OCI-LY7 (cell line): ENCODE data around the gene MLST8. TPM values are rescaled to one million over a fixed set of nuclear protein-coding genes. Genes with fewer than 3 reads are reported as not detected.

Source experiments
- BruUV-seq: library from RNA; stranded (reverse); fragments of 400-500 nt; replicated peaks from 2 replicates; lab custom pipeline; 2021; lab: Mats Ljungman, UMichigan
- CTCF ChIA-PET: fragments of 300-600 bp; sonication (Branson Sonifier 250); formaldehyde crosslinking; loops from one replicate; lab custom pipeline; 2022; ENCODE audit warnings: antibody characterized with exemption; ENCODE audit not compliant: unreplicated experiment; lab: Charles Lee
- POLR2A ChIA-PET: fragments of 300-600 bp; sonication (Branson Sonifier 250); formaldehyde crosslinking; loops from one replicate; lab custom pipeline; 2022; ENCODE audit warnings: antibody characterized with exemption; lab: Charles Lee
- DNase-seq: peaks from one replicate; pipeline ENCODE4 v3.0.0-alpha.2; 2015; ENCODE audit warnings: low spot score
- H2AFZ ChIP-seq: fragments of 200-600 bp; sonication (generic), shearing (Covaris generic); 2 replicates; pipeline ENCODE4 v1.6.1; 2014; ENCODE audit warnings: mild to moderate bottlenecking, antibody characterized with exemption, low read length, moderate library complexity
- H3K27ac ChIP-seq: fragments of 200-600 bp; sonication (generic); 2 replicates; pipeline ENCODE4 v1.5.1; 2014; ENCODE audit warnings: mixed run types, low read depth, mild to moderate bottlenecking, moderate library complexity, low read length, inconsistent platforms; ENCODE audit not compliant: poor library complexity, severe bottlenecking
- H3K36me3 ChIP-seq: fragments of 200-600 bp; sonication (generic); 2 replicates; pipeline ENCODE4 v1.6.1; 2014; ENCODE audit warnings: mild to moderate bottlenecking, antibody characterized with exemption, low read length, moderate library complexity, mixed read lengths; ENCODE audit not compliant: insufficient read depth
- H3K4me1 ChIP-seq: fragments of 200-600 bp; sonication (generic); 2 replicates; pipeline ENCODE4 v1.5.1; 2014; ENCODE audit warnings: mild to moderate bottlenecking, low read length; ENCODE audit not compliant: insufficient read depth, poor library complexity, severe bottlenecking
- H3K4me2 ChIP-seq: fragments of 200-600 bp; sonication (generic); 2 replicates; pipeline ENCODE4 v1.6.1; 2014; ENCODE audit warnings: mild to moderate bottlenecking, low read length
- H3K4me3 ChIP-seq: fragments of 200-600 bp; sonication (generic); 2 replicates; pipeline ENCODE4 v1.5.1; 2014; ENCODE audit warnings: mild to moderate bottlenecking, low read depth, low read length; ENCODE audit not compliant: poor library complexity, severe bottlenecking
- H3K79me2 ChIP-seq: fragments of 200-600 bp; sonication (generic); 2 replicates; pipeline ENCODE4 v1.6.1; 2016; ENCODE audit warnings: low read depth, mild to moderate bottlenecking, low read length, moderate library complexity, mixed read lengths; ENCODE audit not compliant: insufficient read depth
- H3K9me2 ChIP-seq: fragments of 200-600 bp; sonication (generic); 2 replicates; pipeline ENCODE4 v1.6.1; 2016; ENCODE audit warnings: mild to moderate bottlenecking, low read length, mixed read lengths; ENCODE audit not compliant: insufficient read depth
- H3K9me3 ChIP-seq: fragments of 200-600 bp; sonication (generic); 2 replicates; pipeline ENCODE4 v1.6.1; 2014; ENCODE audit warnings: mild to moderate bottlenecking, mixed run types, low read length, mixed read lengths
- H4K20me1 ChIP-seq: fragments of 200-600 bp; sonication (generic); 2 replicates; pipeline ENCODE4 v1.6.1; 2014; ENCODE audit warnings: mild to moderate bottlenecking, antibody characterized with exemption, low read length, moderate library complexity, mixed read lengths; ENCODE audit not compliant: insufficient read depth
- EZH2phosphoT487 ChIP-seq: fragments of 200-600 bp; sonication (generic); IDR thresholded peaks from 2 replicates; pipeline ENCODE4 v1.6.1; 2018; ENCODE audit warnings: low read depth, borderline replicate concordance, mild to moderate bottlenecking, mixed run types, antibody characterized with exemption, low read length, moderate library complexity, mixed read lengths
- intact Hi-C: fragments of 100-400 bp; cut with micrococcal nuclease; formaldehyde crosslinking; loops from one replicate; pipeline ENCODE4 v1.10.0; 2022; ENCODE audit not compliant: unreplicated experiment
- total RNA-seq, 2 experiments: library from RNA; depleted of rRNA in 1 of 2; stranded (reverse); fragments of >200 nt in 1 of 2; shearing (Covaris generic) in 1 of 2; gene quantifications; 2 replicates each; pipeline ENCODE4 v1.2.3, GENCODE V29; 2014 to 2022
- TF ChIP-seq, protein P1 (sequence below): fragments of 200-600 bp; sonication (generic); conservative IDR thresholded peaks from 2 replicates; pipeline ENCODE4 v1.5.1; 2014; ENCODE audit warnings: mild to moderate bottlenecking, antibody characterized with exemption, low read length, moderate library complexity, mixed read lengths

MLST8 gene
- total RNA-seq, 2 experiments from 2014 or later, result 65.4 to 71.3 TPM

DNA sequence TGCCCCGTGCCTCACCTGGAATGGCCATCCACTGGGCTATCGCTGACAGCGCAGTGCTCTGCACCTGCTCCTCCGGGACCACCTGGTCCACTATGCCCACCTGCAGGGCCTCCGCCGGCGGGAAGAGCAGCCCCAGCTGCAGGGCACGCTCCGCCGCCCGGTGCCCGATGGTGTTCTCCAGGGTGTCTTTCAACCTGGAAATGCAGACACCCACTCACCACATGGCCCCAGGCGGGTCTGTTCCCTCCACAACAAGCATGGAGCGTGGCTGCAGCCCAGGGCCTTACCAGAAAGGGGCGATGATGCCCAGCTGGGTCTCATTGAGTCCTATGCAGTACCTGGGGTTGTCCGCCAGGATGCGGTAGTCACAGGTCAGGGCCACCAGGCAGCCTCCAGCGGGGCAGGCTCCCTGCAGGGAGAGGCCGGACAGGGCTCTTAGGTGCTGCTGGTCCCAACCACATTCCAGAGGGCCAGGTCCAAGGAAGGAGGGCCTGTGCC is 37.8 kb downstream of the MLST8 start:
- Histone ChIP-seq H3K4me3 (no peak overlapping the region), H3K79me2 (no peaks in the 10 kb centered on the region), H3K4me2 (no peak overlapping the region), H3K9me2 (no peaks in the 10 kb centered on the region), H3K9me3 (no peaks in the 10 kb centered on the region), H3K4me1 (no peaks in the 10 kb centered on the region), H3K27ac (no peak overlapping the region), H3K36me3 (peaks cover 74% of the 10 kb centered on the region), H2AFZ (no peak overlapping the region), H4K20me1 (no peaks in the 10 kb centered on the region)
- intact Hi-C loops, result no loop called here
- ChIA-PET POLR2A (no interaction called here), CTCF (no interaction called here)
- no peak for TF ChIP-seq EZH2phosphoT487
- TF ChIP-seq, protein P1, sequence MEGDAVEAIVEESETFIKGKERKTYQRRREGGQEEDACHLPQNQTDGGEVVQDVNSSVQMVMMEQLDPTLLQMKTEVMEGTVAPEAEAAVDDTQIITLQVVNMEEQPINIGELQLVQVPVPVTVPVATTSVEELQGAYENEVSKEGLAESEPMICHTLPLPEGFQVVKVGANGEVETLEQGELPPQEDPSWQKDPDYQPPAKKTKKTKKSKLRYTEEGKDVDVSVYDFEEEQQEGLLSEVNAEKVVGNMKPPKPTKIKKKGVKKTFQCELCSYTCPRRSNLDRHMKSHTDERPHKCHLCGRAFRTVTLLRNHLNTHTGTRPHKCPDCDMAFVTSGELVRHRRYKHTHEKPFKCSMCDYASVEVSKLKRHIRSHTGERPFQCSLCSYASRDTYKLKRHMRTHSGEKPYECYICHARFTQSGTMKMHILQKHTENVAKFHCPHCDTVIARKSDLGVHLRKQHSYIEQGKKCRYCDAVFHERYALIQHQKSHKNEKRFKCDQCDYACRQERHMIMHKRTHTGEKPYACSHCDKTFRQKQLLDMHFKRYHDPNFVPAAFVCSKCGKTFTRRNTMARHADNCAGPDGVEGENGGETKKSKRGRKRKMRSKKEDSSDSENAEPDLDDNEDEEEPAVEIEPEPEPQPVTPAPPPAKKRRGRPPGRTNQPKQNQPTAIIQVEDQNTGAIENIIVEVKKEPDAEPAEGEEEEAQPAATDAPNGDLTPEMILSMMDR, result no peak
- BruUV-seq, result no TSS peak
- DNase-seq, result no peak

DNA sequence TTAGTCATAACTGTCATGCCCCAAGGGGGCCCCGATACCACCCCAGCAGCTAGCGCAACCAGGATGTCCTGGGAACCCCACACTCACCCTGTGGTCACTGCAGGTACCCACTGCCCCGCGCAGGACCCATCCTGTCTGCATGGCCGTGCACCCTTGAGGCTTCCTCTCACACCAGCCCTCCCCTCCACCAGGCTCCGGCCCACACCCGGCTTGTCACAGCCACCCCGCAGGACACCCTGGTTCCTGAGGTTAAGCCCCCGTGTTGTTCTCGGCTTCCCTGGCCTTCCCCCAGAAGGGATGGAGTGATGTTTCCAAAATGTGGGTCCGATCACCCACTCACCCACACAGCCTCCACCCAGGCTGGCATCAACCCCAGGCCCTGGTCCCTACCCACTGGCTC is 38.5 kb downstream of the MLST8 start:
- H3K9me2 ChIP-seq, result no peaks in the 10 kb centered on the region
- no peak for TF ChIP-seq EZH2phosphoT487
- TF ChIP-seq, protein P1, result no peak
- ChIA-PET CTCF (no interaction called here), POLR2A (no interaction called here)
- H3K36me3 ChIP-seq, result peaks cover 72% of the 10 kb centered on the region
- no peaks in the 10 kb centered on the region for H3K9me3 ChIP-seq
- H3K79me2 ChIP-seq, result no peaks in the 10 kb centered on the region; the same call in 1 of the 2 replicates
- H3K4me2 ChIP-seq, result no peak overlapping the region
- H4K20me1 ChIP-seq, result no peaks in the 10 kb centered on the region
- BruUV-seq, result no TSS peak
- no peak overlapping the region for H3K4me3 ChIP-seq
- no peak overlapping the region for H2AFZ ChIP-seq
- no peak overlapping the region for H3K27ac ChIP-seq
- H3K4me1 ChIP-seq, result no peaks in the 10 kb centered on the region
- intact Hi-C loops, result no loop called here
- DNase-seq, result no peak

DNA sequence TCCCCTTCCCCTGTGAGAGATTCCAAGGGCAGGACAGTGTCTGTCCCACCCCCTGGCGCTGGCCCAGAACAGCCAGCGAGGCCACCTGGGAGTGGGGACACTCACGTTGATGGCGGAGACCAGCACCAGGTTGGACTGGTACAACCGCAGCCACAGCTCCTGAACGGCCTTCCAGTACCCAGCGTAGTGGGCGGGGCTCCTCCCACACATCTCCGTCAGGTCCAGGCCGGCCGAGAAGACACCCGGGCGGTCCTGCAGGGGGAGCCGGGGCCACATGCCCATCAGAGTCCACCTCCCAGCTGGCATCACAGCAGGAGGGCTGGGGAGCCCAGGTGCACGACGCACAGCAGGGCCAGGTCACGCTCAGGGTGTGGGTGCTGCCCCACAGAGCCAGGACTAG is 39.0 kb downstream of the MLST8 start:
- H3K9me3 ChIP-seq, result no peaks in the 10 kb centered on the region
- H3K4me3 ChIP-seq, result no peak overlapping the region
- H3K4me1 ChIP-seq, result no peaks in the 10 kb centered on the region
- ChIA-PET POLR2A (no interaction called here), CTCF (no interaction called here)
- no peak overlapping the region for H2AFZ ChIP-seq
- no TSS peak for BruUV-seq
- intact Hi-C loops, result no loop called here
- H3K9me2 ChIP-seq, result no peaks in the 10 kb centered on the region
- no peak overlapping the region for H3K27ac ChIP-seq
- DNase-seq, result no peak
- H3K4me2 ChIP-seq, result no peak overlapping the region
- H3K79me2 ChIP-seq, result peaks cover 3% of the 10 kb centered on the region
- H4K20me1 ChIP-seq, result no peaks in the 10 kb centered on the region
- no peak for TF ChIP-seq EZH2phosphoT487
- TF ChIP-seq, protein P1, result no peak
- peaks cover 72% of the 10 kb centered on the region for H3K36me3 ChIP-seq
